CD4-positive, alpha-beta T cell (primary cell): ENCODE results near the gene IFITM5. TPM values are rescaled to one million over a fixed set of nuclear protein-coding genes. Genes with fewer than 3 reads are reported as not detected.
"Not testable (repeated sequence)": the region's sequence is repeated elsewhere in the genome, so short reads cannot be mapped to it uniquely, and the experiment has no call there.

Experiments
- ATAC-seq: fragments of 200-7000 bp; cut with Tn5 transposase; one replicate; pipeline ENCODE4 v1.10.0; 2022; ENCODE audit warnings: mild to moderate bottlenecking; ENCODE audit not compliant: poor library complexity
- CTCF ChIA-PET: fragments of 350-600 bp; sonication (Branson Sonifier 250); formaldehyde crosslinking; loops from one replicate; lab custom pipeline; 2021; ENCODE audit warnings: antibody characterized with exemption, inconsistent platforms; lab: Charles Lee
- POLR2A ChIA-PET: fragments of 350-600 bp; sonication (Branson Sonifier 250); formaldehyde crosslinking; loops from one replicate; lab custom pipeline; 2021; ENCODE audit warnings: antibody characterized with exemption, inconsistent platforms; lab: Charles Lee
- DNase-seq, 14 experiments: peaks; one replicate each; pipeline ENCODE4 v3.0.0-alpha.2; 2013 to 2020; ENCODE audit warnings: mixed read lengths in 2 of 14
- H3K27ac ChIP-seq, 2 donors: one replicate each; pipeline versions ENCODE4 v1.5.1 to v1.7.0; 2013; ENCODE audit warnings: low read length in 2 of 2, low read depth in 1 of 2, mild to moderate bottlenecking in 1 of 2
- H3K27me3 ChIP-seq, 2 experiments: 1 replicate in 1 of 2; 2 replicates in 1 of 2; pipeline versions ENCODE4 v1.6.1 to v1.7.0; 2013; ENCODE audit warnings: low read length in 2 of 2, control low read depth in 1 of 2, mild to moderate bottlenecking in 1 of 2, moderate library complexity in 1 of 2; ENCODE audit not compliant: insufficient read depth in 2 of 2, control insufficient read depth in 1 of 2
- H3K36me3 ChIP-seq: one replicate; pipeline ENCODE4 v1.6.1; 2013; ENCODE audit warnings: low read length, control low read depth; ENCODE audit not compliant: insufficient read depth
- H3K4me1 ChIP-seq: one replicate; pipeline ENCODE4 v1.6.1; 2013; ENCODE audit warnings: low read length, control low read depth; ENCODE audit not compliant: insufficient read depth
- H3K4me3 ChIP-seq: one replicate; pipeline ENCODE4 v1.5.1; 2013; ENCODE audit warnings: mild to moderate bottlenecking, low read length, moderate library complexity
- H3K9me3 ChIP-seq, 2 experiments: 1 replicate in 1 of 2; 2 replicates in 1 of 2; pipeline versions ENCODE4 v1.6.1 to v1.7.0; 2013; ENCODE audit warnings: low read length in 2 of 2, mild to moderate bottlenecking in 2 of 2, control low read depth in 1 of 2, moderate library complexity in 1 of 2; ENCODE audit not compliant: control insufficient read depth in 1 of 2, insufficient read depth in 1 of 2
- H3K27ac Mint-ChIP-seq: one replicate; pipeline ENCODE4 v1.8.0; 2020; ENCODE audit warnings: mixed read lengths
- H3K27me3 Mint-ChIP-seq: one replicate; pipeline ENCODE4 v1.8.0; 2021; ENCODE audit warnings: mixed read lengths
- H3K36me3 Mint-ChIP-seq: one replicate; pipeline ENCODE4 v1.8.0; 2021; ENCODE audit warnings: low read depth, mixed read lengths
- H3K4me1 Mint-ChIP-seq: one replicate; pipeline ENCODE4 v1.8.0; 2021; ENCODE audit warnings: low read depth, mixed read lengths
- H3K4me3 Mint-ChIP-seq: one replicate; pipeline ENCODE4 v1.8.0; 2020; ENCODE audit warnings: mild to moderate bottlenecking, mixed read lengths
- H3K9me3 Mint-ChIP-seq: one replicate; pipeline ENCODE4 v1.8.0; 2020; ENCODE audit warnings: mixed read lengths
- intact Hi-C, 2 experiments: fragments of 100-400 bp; cut with DNase I in 1 of 2; cut with micrococcal nuclease in 1 of 2; formaldehyde crosslinking; loops; one replicate each; pipeline versions ENCODE4 v1.15.1 to v1.9.0; 2023 to 2025; cut with DNase I, micrococcal nuclease
- total RNA-seq, 174 experiments: library from RNA in 2 of 174; stranded (reverse) in 2 of 174; gene quantifications; one replicate each; pipeline ENCODE4 v1.2.3 and lab custom pipeline; 2021 to 2026
- TF ChIP-seq, protein P1 (sequence below): fragments of 200-600 bp; IDR thresholded peaks from one replicate; pipeline ENCODE4 v1.8.0; 2022; ENCODE audit warnings: antibody characterized with exemption, mild to moderate bottlenecking

Gene IFITM5
- total RNA-seq, 2 experiments from 2014 or later: not detected

DNA sequence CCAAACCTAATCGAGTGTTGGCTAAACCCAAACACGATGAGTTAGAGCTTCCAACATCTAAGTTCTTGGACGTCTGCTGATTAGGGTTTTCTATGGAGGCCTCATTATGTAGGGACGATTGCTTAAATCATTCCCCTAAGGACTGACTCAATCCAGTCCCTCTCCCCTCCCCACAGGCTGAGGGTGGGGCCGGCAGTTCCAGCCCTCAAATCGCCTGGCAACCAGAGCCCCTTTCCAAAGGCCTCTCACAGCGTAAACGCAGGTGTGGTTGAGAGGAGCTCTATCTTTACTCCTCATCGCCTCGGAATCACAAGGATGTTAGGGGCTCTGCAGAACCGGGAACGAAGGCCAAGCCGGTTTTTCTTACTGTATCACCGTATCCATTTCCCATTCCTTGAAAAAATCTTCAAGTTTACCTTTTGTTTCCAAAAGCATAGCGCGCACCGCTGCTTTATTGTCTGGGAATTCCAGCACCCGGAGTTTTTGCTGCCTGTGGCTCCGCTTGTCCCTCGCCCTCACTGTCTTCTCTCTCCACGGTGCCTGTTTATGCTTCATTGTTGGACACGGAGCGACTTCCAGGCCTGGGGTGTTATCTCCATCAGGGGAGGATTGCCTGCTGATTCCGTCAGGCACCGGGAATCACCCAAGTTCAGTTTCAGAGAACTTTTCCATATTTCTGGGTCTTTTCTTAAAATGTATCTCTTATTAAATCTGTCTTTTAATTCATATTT is 35.1 kb upstream of the IFITM5 start:
- intact Hi-C loops: no loop called here
- Histone ChIP-seq H3K27me3 (no peaks in the 10 kb centered on the region), H3K4me1 (peaks cover 47% of the 10 kb centered on the region), H3K4me3 (no peak overlapping the region), H3K9me3 (no peaks in the 10 kb centered on the region), H3K36me3 (no peaks in the 10 kb centered on the region), H3K27ac (no peak overlapping the region)
- DNase-seq (no peak), ATAC-seq (no peak)
- Mint-ChIP-seq H3K27ac (no peak overlapping the region), H3K4me1 (peaks cover 53% of the 10 kb centered on the region), H3K27me3 (no peaks in the 10 kb centered on the region), H3K36me3 (no peaks in the 10 kb centered on the region), H3K9me3 (no peaks in the 10 kb centered on the region), H3K4me3 (no peak overlapping the region)
- POLR2A ChIA-PET: interaction anchor here (1.1 kb wide), 1 partner anchor 21 kb away, joined by 3 read pairs; no protein-coding TSS in a partner anchor
- TF ChIP-seq, protein P1, sequence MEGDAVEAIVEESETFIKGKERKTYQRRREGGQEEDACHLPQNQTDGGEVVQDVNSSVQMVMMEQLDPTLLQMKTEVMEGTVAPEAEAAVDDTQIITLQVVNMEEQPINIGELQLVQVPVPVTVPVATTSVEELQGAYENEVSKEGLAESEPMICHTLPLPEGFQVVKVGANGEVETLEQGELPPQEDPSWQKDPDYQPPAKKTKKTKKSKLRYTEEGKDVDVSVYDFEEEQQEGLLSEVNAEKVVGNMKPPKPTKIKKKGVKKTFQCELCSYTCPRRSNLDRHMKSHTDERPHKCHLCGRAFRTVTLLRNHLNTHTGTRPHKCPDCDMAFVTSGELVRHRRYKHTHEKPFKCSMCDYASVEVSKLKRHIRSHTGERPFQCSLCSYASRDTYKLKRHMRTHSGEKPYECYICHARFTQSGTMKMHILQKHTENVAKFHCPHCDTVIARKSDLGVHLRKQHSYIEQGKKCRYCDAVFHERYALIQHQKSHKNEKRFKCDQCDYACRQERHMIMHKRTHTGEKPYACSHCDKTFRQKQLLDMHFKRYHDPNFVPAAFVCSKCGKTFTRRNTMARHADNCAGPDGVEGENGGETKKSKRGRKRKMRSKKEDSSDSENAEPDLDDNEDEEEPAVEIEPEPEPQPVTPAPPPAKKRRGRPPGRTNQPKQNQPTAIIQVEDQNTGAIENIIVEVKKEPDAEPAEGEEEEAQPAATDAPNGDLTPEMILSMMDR: no peak
- CTCF ChIA-PET: no interaction called here

DNA sequence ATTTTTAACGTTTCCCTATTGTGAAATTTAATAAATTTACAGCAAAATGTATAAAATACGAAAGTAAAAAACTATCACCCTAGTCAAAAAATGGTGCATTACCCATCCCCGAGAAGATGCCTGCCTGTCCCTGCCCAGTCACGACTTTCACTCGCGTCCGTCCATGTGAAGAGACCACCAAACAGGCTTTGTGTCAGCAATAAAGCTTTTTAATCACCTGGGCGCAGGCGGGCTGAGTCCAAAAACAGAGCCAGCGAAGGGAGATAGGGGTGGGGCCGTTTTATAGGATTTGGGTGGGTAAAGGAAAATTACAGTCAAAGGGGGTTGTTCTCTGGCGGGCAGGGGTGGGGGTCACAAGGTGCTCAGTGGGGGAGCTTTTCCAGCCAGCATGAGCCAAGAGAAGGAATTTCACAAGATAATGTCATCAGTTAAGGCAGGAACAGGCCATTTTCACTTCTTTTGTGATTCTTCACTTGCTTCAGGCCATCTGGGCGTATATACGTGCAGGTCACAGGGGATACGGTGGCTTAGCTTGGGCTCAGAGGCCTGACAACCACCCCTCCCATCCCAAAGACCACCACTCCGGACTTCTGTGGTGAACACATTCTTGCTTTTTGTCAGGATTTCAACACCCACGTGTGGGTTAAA is 34.4 kb upstream of the IFITM5 start:
- ATAC-seq, H3K9me3 Mint-ChIP-seq, DNase-seq, H3K4me3 Mint-ChIP-seq, H3K4me3 ChIP-seq, H3K36me3 ChIP-seq, H3K9me3 ChIP-seq, H3K27ac Mint-ChIP-seq, CTCF ChIA-PET, H3K27ac ChIP-seq, H3K27me3 ChIP-seq, intact Hi-C loops, H3K36me3 Mint-ChIP-seq, H3K27me3 Mint-ChIP-seq: not testable (repeated sequence)
- H3K4me1 ChIP-seq: peaks cover 54% of the 10 kb centered on the region
- peaks cover 59% of the 10 kb centered on the region for H3K4me1 Mint-ChIP-seq
- POLR2A ChIA-PET: interaction anchor here (1.1 to 1.5 kb wide), 3 partner anchors 22 to 127 kb away, joined by 3 to 5 read pairs (median 3); partner anchors contain the start of genes BET1L and RIC8A

DNA sequence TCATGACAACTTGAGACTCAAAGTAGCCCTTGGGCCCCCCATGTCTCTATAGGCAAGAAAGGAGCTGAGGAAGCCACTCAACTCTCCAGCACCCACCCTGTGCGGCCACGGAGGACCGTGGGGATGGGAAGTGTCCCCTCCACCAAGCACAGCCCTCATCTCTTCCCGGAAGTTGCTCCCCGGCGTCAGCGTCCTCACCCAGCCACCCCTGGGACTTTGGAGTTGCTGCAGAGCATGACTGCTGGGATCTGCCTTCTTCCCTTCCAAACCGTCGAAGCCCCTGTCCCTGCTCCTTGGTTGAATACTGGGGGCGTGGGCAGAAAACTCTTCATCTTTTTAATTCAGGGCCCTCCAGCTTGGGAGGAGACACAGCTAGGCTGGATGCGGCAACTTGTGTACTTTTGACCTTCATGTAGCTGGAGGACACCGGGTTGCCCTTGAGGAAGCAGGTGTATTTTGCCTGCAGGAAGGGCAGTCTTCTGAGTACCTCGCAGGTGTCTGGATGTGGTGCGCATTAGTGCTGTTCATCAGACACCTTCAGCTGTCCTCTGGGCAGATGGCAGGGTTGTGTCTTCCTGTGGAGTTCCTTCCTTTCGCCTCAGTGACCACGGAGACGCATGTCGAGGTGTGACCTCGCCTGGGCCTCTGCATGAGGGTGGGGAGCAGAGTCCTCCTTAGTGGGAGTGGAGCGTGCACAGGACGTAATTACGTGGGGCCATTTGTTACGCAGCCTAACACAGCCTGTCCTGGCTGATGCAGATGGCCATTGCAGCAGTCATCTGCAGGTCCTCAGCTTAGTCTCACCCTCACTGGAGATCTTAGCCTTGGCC is 33.5 kb upstream of the IFITM5 start:
- no peak for DNase-seq
- H3K4me1 Mint-ChIP-seq: peaks cover 59% of the 10 kb centered on the region
- ATAC-seq: no peak
- Histone ChIP-seq H3K4me3 (no peak overlapping the region), H3K27ac (no peak overlapping the region), H3K36me3 (no peaks in the 10 kb centered on the region), H3K27me3 (no peaks in the 10 kb centered on the region), H3K4me1 (peaks cover 57% of the 10 kb centered on the region), H3K9me3 (no peaks in the 10 kb centered on the region)
- TF ChIP-seq, protein P1: no peak
- H3K36me3 Mint-ChIP-seq: no peaks in the 10 kb centered on the region
- intact Hi-C loops: no loop called here
- H3K9me3 Mint-ChIP-seq: no peaks in the 10 kb centered on the region
- no peak overlapping the region for H3K4me3 Mint-ChIP-seq
- ChIA-PET CTCF (no interaction called here), POLR2A (interaction anchor here (0.8 to 3.6 kb wide), 4 partner anchors 16 to 136 kb away, joined by 3 to 17 read pairs (median 4); partner anchors contain the start of genes BET1L and RIC8A)
- H3K27me3 Mint-ChIP-seq: no peaks in the 10 kb centered on the region
- H3K27ac Mint-ChIP-seq: no peak overlapping the region
